Measurements from ENCODE around the gene ATXN2.
A peak's percentile ranks its signal among the peaks of the same experiment; 100 is the strongest.

Gene ATXN2

DNA sequence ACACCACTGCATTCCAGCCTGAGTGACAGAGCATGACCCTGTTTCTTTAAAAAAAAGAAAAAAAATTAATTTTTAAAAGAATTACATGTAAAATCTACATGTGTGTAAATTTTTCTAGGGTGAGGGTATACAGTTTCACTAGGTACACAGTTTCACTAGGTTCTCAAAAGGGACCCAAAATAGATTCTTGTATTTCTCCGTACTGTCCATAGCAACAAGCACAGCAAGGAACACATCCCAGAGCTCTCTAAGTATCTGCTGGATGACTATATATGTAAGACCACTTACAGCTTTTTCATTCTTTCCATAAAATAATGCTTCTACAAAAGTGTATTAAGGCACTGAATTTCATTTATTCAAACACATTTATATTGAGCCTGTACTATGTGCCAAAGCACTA lies 55.1 kb downstream of the ATXN2 start:
- no peak overlapping the region for H3K9ac ChIP-seq (ENCODE audit: low read length)
- no peaks in the 10 kb centered on the region for H3K27me3 ChIP-seq (replicated peaks; ENCODE audit: insufficient read depth, low read length)
- no peak overlapping the region for H3K4me2 ChIP-seq (ENCODE audit: low read depth, low read length)
- H4K20me1 ChIP-seq (ENCODE audit: insufficient read depth, low read length) = no peaks in the 10 kb centered on the region
- no peak overlapping the region for H2AFZ ChIP-seq (ENCODE audit: low read length)
- DNase-seq = no peak
- H3K4me3 ChIP-seq (ENCODE audit: low read length) = no peak overlapping the region
- TF ChIP-seq, protein P1, sequence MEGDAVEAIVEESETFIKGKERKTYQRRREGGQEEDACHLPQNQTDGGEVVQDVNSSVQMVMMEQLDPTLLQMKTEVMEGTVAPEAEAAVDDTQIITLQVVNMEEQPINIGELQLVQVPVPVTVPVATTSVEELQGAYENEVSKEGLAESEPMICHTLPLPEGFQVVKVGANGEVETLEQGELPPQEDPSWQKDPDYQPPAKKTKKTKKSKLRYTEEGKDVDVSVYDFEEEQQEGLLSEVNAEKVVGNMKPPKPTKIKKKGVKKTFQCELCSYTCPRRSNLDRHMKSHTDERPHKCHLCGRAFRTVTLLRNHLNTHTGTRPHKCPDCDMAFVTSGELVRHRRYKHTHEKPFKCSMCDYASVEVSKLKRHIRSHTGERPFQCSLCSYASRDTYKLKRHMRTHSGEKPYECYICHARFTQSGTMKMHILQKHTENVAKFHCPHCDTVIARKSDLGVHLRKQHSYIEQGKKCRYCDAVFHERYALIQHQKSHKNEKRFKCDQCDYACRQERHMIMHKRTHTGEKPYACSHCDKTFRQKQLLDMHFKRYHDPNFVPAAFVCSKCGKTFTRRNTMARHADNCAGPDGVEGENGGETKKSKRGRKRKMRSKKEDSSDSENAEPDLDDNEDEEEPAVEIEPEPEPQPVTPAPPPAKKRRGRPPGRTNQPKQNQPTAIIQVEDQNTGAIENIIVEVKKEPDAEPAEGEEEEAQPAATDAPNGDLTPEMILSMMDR (IDR thresholded peaks at IDR 0.05; ENCODE audit: low read length) = no peak
- TF ChIP-seq EZH2 (optimal IDR thresholded peaks at IDR 0.05; ENCODE audit: low read depth, low read length) (no peak), EZH2phosphoT487 (IDR thresholded peaks at IDR 0.05; ENCODE audit: low read length) (no peak)
- no peaks in the 10 kb centered on the region for H3K4me1 ChIP-seq (ENCODE audit: low read length)
- no peaks in the 10 kb centered on the region for H3K9me2 ChIP-seq (replicated peaks; ENCODE audit: insufficient read depth, low read length)
- H3K9me3 ChIP-seq (replicated peaks; ENCODE audit: insufficient read depth, low read length) = no peaks in the 10 kb centered on the region
- no peaks in the 10 kb centered on the region for H3K79me2 ChIP-seq (ENCODE audit: low read length)
- H3F3A ChIP-seq (ENCODE audit: insufficient read depth, low read length) = no peaks in the 10 kb centered on the region
- no peak overlapping the region for H3K27ac ChIP-seq (ENCODE audit: low read length)
- H3K36me3 ChIP-seq (replicated peaks; ENCODE audit: insufficient read depth, low read length) = no peaks in the 10 kb centered on the region

DNA sequence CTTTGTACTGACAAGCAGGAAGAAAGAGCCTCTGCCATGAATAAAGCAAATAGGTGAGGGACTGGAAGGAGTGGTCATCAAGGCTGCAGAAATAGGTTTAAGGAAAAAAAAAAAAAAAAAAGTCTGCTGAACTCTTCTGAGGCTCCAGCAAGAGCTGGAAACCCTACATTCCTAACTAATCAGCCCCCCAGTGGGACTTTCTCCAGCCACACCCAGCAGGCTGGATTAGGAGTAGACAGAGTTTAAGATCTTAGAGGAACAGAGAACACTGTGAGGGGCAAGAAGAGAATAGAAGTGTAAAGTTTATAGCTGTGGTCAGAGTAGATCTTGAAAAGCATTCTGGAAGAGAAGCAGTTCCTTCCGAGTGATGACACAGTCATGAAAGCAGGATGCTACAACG lies 66.4 kb downstream of the ATXN2 start:
- no peaks in the 10 kb centered on the region for H3K4me1 ChIP-seq (ENCODE audit: low read length)
- no peak overlapping the region for H3K4me2 ChIP-seq (ENCODE audit: low read depth, low read length)
- no peak for DNase-seq
- H3K36me3 ChIP-seq (replicated peaks; ENCODE audit: insufficient read depth, low read length) = no peaks in the 10 kb centered on the region
- no peaks in the 10 kb centered on the region for H3F3A ChIP-seq (ENCODE audit: insufficient read depth, low read length)
- no peak overlapping the region for H3K9ac ChIP-seq (ENCODE audit: low read length)
- H2AFZ ChIP-seq (ENCODE audit: low read length) = no peak overlapping the region
- TF ChIP-seq EZH2phosphoT487 (IDR thresholded peaks at IDR 0.05; ENCODE audit: low read length) (no peak), EZH2 (optimal IDR thresholded peaks at IDR 0.05; ENCODE audit: low read depth, low read length) (no peak)
- TF ChIP-seq, protein P1 (IDR thresholded peaks at IDR 0.05; ENCODE audit: low read length) = no peak
- H3K4me3 ChIP-seq (ENCODE audit: low read length) = no peak overlapping the region
- no peaks in the 10 kb centered on the region for H4K20me1 ChIP-seq (ENCODE audit: insufficient read depth, low read length)
- H3K27ac ChIP-seq (ENCODE audit: low read length) = no peak overlapping the region
- no peaks in the 10 kb centered on the region for H3K79me2 ChIP-seq (ENCODE audit: low read length)
- no peaks in the 10 kb centered on the region for H3K9me3 ChIP-seq (replicated peaks; ENCODE audit: insufficient read depth, low read length)
- H3K9me2 ChIP-seq (replicated peaks; ENCODE audit: insufficient read depth, low read length) = no peaks in the 10 kb centered on the region
- no peaks in the 10 kb centered on the region for H3K27me3 ChIP-seq (replicated peaks; ENCODE audit: insufficient read depth, low read length)

DNA sequence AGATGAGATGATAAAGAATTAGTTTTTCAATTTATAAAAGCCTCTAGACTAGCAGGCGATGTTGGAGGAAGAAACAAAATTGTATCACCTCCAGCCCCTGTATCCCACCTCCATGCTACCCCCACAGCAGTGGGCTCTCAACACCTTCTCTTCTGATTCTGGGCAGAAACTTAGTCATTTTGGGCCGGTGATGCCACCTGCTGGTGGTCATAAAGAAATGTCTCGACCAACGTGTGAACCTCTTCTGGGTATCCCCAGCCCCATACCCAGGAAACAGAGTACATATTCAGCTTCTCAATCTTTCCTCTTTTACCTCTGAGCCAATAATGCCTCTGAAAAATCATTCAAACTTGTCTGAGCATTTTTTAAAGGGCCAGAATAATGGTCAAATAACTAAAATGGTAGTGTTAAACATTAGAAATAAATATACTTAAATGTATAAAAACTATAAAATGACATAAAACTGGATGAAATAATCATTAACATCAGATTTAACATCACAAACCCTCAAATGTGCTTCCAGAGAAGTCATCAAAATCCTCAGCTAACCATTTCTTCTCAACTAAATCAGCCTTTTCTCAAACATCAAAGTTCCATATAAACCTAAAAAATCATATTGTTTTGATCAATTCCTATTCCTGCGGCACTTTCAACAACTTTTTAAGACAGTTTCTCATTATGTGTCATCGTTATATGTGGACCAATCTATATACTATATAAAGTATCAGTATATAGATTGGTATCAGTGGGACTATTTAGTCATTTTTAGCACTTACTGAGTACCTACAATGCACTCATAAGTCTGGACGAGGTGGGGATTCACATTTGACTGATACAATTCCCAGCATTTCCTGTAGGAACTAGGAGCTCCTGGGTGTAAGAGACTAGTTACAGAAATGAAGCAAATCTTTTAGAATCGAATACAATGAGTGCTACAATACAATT lies 69.4 kb downstream of the ATXN2 start:
- H3F3A ChIP-seq (ENCODE audit: insufficient read depth, low read length) = no peaks in the 10 kb centered on the region
- H3K27ac ChIP-seq (ENCODE audit: low read length) = no peak overlapping the region
- no peak overlapping the region for H2AFZ ChIP-seq (ENCODE audit: low read length)
- H3K27me3 ChIP-seq (replicated peaks; ENCODE audit: insufficient read depth, low read length) = no peaks in the 10 kb centered on the region
- H3K4me2 ChIP-seq (ENCODE audit: low read depth, low read length) = no peak overlapping the region
- TF ChIP-seq, protein P1 (IDR thresholded peaks at IDR 0.05; ENCODE audit: low read length) = peak; percentile 46
- TF ChIP-seq EZH2 (optimal IDR thresholded peaks at IDR 0.05; ENCODE audit: low read depth, low read length) = no peak
- H4K20me1 ChIP-seq (ENCODE audit: insufficient read depth, low read length) = no peaks in the 10 kb centered on the region
- H3K9ac ChIP-seq (ENCODE audit: low read length) = no peak overlapping the region
- H3K4me1 ChIP-seq (ENCODE audit: low read length) = no peaks in the 10 kb centered on the region
- no peaks in the 10 kb centered on the region for H3K36me3 ChIP-seq (replicated peaks; ENCODE audit: insufficient read depth, low read length)
- H3K9me2 ChIP-seq (replicated peaks; ENCODE audit: insufficient read depth, low read length) = no peaks in the 10 kb centered on the region
- H3K9me3 ChIP-seq (replicated peaks; ENCODE audit: insufficient read depth, low read length) = no peaks in the 10 kb centered on the region
- DNase-seq = peak; percentile 42
- H3K79me2 ChIP-seq (ENCODE audit: low read length) = no peaks in the 10 kb centered on the region
- H3K4me3 ChIP-seq (ENCODE audit: low read length) = no peak overlapping the region

Measured in MM.1S (cell line).